CD14-positive monocyte (primary cell): ENCODE measurements around the gene MINAR1. TPM values are rescaled to one million over a fixed set of nuclear protein-coding genes. Genes with fewer than 3 reads are reported as not detected.

Experiments
- DNase-seq, 3 donors: peaks; one replicate each; pipeline ENCODE4 v3.0.0-alpha.2; 2011 to 2022
- H2AFZ ChIP-seq: 2 replicates; pipeline ENCODE4 v1.6.0; 2012; ENCODE audit warnings: mild to moderate bottlenecking, low read depth, low read length, inconsistent platforms; ENCODE audit not compliant: insufficient read depth, poor library complexity, severe bottlenecking
- H3K27ac ChIP-seq, 2 donors: 1 replicate in 1 of 2; 2 replicates in 1 of 2; pipeline ENCODE4 v1.5.1; 2012 to 2013; ENCODE audit warnings: low read length in 2 of 2, control low read depth in 1 of 2, inconsistent platforms in 1 of 2, low read depth in 1 of 2, mild to moderate bottlenecking in 1 of 2
- H3K27me3 ChIP-seq, 2 donors: one replicate each; pipeline versions ENCODE4 v1.6.0 to v1.6.1; 2011 to 2013; ENCODE audit warnings: low read length in 2 of 2; ENCODE audit not compliant: control insufficient read depth in 2 of 2, insufficient read depth in 2 of 2
- H3K36me3 ChIP-seq, 2 donors: replicated peaks in 1 of 2; 1 replicate in 1 of 2; 2 replicates in 1 of 2; pipeline versions ENCODE4 v1.5.1 to v1.6.1; 2012 to 2013; ENCODE audit warnings: low read length in 2 of 2, control low read depth in 1 of 2, inconsistent platforms in 1 of 2, mild to moderate bottlenecking in 1 of 2; ENCODE audit not compliant: insufficient read depth in 2 of 2, control insufficient read depth in 1 of 2
- H3K4me1 ChIP-seq, 2 donors: 1 replicate in 1 of 2; 2 replicates in 1 of 2; pipeline versions ENCODE4 v1.5.1 to v1.6.1; 2012 to 2013; ENCODE audit warnings: low read length in 2 of 2, control low read depth in 1 of 2, inconsistent platforms in 1 of 2, mild to moderate bottlenecking in 1 of 2, moderate library complexity in 1 of 2; ENCODE audit not compliant: insufficient read depth in 2 of 2, control insufficient read depth in 1 of 2
- H3K4me2 ChIP-seq: replicated peaks from 2 replicates; pipeline ENCODE3; 2012; ENCODE audit warnings: low read length, moderate library complexity, mild to moderate bottlenecking; ENCODE audit not compliant: poor library complexity, severe bottlenecking; ENCODE audit errors: extremely low read depth
- H3K4me3 ChIP-seq, 3 experiments: fragments of 200-600 bp in 1 of 3; sonication (generic) in 1 of 3; replicated peaks in 1 of 3; 1 replicate in 2 of 3; 2 replicates in 1 of 3; pipeline ENCODE4 v1.5.1; 2011 to 2013; ENCODE audit warnings: low read length in 3 of 3, mild to moderate bottlenecking in 3 of 3, control low read depth in 2 of 3, low read depth in 2 of 3, inconsistent platforms in 1 of 3, moderate library complexity in 1 of 3
- H3K79me2 ChIP-seq: 2 replicates; pipeline ENCODE4 v1.6.0; 2012; ENCODE audit warnings: mild to moderate bottlenecking, control low read depth, inconsistent platforms, low read length, moderate library complexity; ENCODE audit not compliant: insufficient read depth
- H3K9ac ChIP-seq: 2 replicates; pipeline ENCODE4 v1.6.0; 2017; ENCODE audit warnings: low read length, mild to moderate bottlenecking; ENCODE audit not compliant: insufficient read depth, poor library complexity, severe bottlenecking
- H3K9me3 ChIP-seq, 2 donors: replicated peaks in 1 of 2; 1 replicate in 1 of 2; 2 replicates in 1 of 2; pipeline versions ENCODE4 v1.5.1 to v1.6.1; 2012 to 2013; ENCODE audit warnings: low read length in 2 of 2, control low read depth in 1 of 2; ENCODE audit not compliant: control insufficient read depth in 1 of 2, insufficient read depth in 1 of 2
- H4K20me1 ChIP-seq: 2 replicates; pipeline ENCODE4 v1.6.0; 2012; ENCODE audit warnings: mild to moderate bottlenecking, low read length, control low read depth, moderate library complexity; ENCODE audit not compliant: insufficient read depth
- H3K27ac Mint-ChIP-seq, 7 donors: one replicate each; pipeline ENCODE4 v1.8.0; 2020; ENCODE audit warnings: mild to moderate bottlenecking in 7 of 7, mixed read lengths in 7 of 7, moderate library complexity in 6 of 7, inconsistent platforms in 2 of 7
- H3K27me3 Mint-ChIP-seq, 3 donors: one replicate each; pipeline ENCODE4 v1.8.0; 2021 to 2022; ENCODE audit warnings: low read depth in 3 of 3, mild to moderate bottlenecking in 3 of 3, mixed read lengths in 3 of 3, moderate library complexity in 3 of 3, inconsistent platforms in 1 of 3
- H3K36me3 Mint-ChIP-seq, 2 donors: one replicate each; pipeline ENCODE4 v1.8.0; 2020; ENCODE audit warnings: mixed read lengths in 2 of 2, inconsistent platforms in 1 of 2, mild to moderate bottlenecking in 1 of 2
- H3K4me1 Mint-ChIP-seq: one replicate; pipeline ENCODE4 v1.8.0; 2020; ENCODE audit warnings: mild to moderate bottlenecking, mixed read lengths
- H3K4me3 Mint-ChIP-seq, 2 donors: one replicate each; pipeline ENCODE4 v1.8.0; 2020; ENCODE audit warnings: mild to moderate bottlenecking in 2 of 2, mixed read lengths in 2 of 2, moderate library complexity in 1 of 2
- H3K9me3 Mint-ChIP-seq, 7 donors: one replicate each; pipeline ENCODE4 v1.8.0; 2020 to 2022; ENCODE audit warnings: mixed read lengths in 7 of 7, mild to moderate bottlenecking in 6 of 7, moderate library complexity in 6 of 7, inconsistent platforms in 2 of 7
- WGBS: methylation state at CpG from one replicate; pipeline ENCODE4 v1.1.5; 2013; ENCODE audit warnings: missing lambda C conversion rate; ENCODE audit not compliant: insufficient coverage; 5-methylcytosine and 5-hydroxymethylcytosine counted together
- intact Hi-C, 2 donors: fragments of 100-400 bp; cut with micrococcal nuclease; formaldehyde crosslinking; loops; one replicate each; pipeline versions ENCODE4 v1.15.0 to v1.15.1; 2023
- polyA plus RNA-seq, 3 donors: library from polyadenylated mRNA; depleted of rRNA in 1 of 3; unstranded in 2 of 3; stranded (reverse) in 1 of 3; fragments of 300-500 nt in 2 of 3; fragments of >200 nt in 1 of 3; fragmentation: Illumina TruSeq in 2 of 3; gene quantifications; 1 replicate in 2 of 3; 2 replicates in 1 of 3; pipeline ENCODE4 v1.2.3, GENCODE V29; 2012 to 2021
- TF ChIP-seq, protein P1 (sequence below): fragments of 200-600 bp; IDR thresholded peaks from one replicate; pipeline ENCODE4 v1.8.0; 2022; ENCODE audit warnings: antibody characterized with exemption, mild to moderate bottlenecking

The MINAR1 gene
- polyA plus RNA-seq, 3 donors = 0.04 to 0.19 TPM; not detected in 1

GRCh38 chr15:79412010-79412409 is 20.1 kb upstream of the MINAR1 start:
- Histone ChIP-seq H3K79me2 (no peaks in the 10 kb centered on the region), H3K4me3 (no peak overlapping the region), H3K27ac (no peak overlapping the region), H3K36me3 (no peaks in the 10 kb centered on the region), H3K4me2 (no peak overlapping the region), H2AFZ (no peak overlapping the region), H3K9me3 (no peaks in the 10 kb centered on the region), H4K20me1 (no peaks in the 10 kb centered on the region), H3K27me3 (no peaks in the 10 kb centered on the region), H3K9ac (no peak overlapping the region), H3K4me1 (no peaks in the 10 kb centered on the region)
- no peak for DNase-seq
- H3K4me1 Mint-ChIP-seq = peaks cover 3% of the 10 kb centered on the region
- H3K4me3 Mint-ChIP-seq = no peak overlapping the region
- intact Hi-C loops = no loop called here
- H3K27me3 Mint-ChIP-seq = peaks cover 0 to 1% (median 0%) of the 10 kb centered on the region in 3 donors
- TF ChIP-seq, protein P1, sequence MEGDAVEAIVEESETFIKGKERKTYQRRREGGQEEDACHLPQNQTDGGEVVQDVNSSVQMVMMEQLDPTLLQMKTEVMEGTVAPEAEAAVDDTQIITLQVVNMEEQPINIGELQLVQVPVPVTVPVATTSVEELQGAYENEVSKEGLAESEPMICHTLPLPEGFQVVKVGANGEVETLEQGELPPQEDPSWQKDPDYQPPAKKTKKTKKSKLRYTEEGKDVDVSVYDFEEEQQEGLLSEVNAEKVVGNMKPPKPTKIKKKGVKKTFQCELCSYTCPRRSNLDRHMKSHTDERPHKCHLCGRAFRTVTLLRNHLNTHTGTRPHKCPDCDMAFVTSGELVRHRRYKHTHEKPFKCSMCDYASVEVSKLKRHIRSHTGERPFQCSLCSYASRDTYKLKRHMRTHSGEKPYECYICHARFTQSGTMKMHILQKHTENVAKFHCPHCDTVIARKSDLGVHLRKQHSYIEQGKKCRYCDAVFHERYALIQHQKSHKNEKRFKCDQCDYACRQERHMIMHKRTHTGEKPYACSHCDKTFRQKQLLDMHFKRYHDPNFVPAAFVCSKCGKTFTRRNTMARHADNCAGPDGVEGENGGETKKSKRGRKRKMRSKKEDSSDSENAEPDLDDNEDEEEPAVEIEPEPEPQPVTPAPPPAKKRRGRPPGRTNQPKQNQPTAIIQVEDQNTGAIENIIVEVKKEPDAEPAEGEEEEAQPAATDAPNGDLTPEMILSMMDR = no peak
- H3K36me3 Mint-ChIP-seq = peaks cover 4 to 5% of the 10 kb centered on the region in 2 donors
- WGBS = 66% methylated on average over 3 of the region's 3 CpGs
- no peaks in the 10 kb centered on the region for H3K9me3 Mint-ChIP-seq
- no peak overlapping the region for H3K27ac Mint-ChIP-seq

- peaks cover 0 to 1% (median 0%) of the 10 kb centered on the region in 3 donors for H3K27me3 Mint-ChIP-seq
- no peaks in the 10 kb centered on the region for H3K9me3 ChIP-seq
- no peak overlapping the region for H3K27ac ChIP-seq
- H3K4me3 ChIP-seq = no peak overlapping the region
- no peaks in the 10 kb centered on the region for H3K4me1 ChIP-seq
- H3K79me2 ChIP-seq = no peaks in the 10 kb centered on the region
- H3K36me3 ChIP-seq = no peaks in the 10 kb centered on the region
- no peak overlapping the region for H3K27ac Mint-ChIP-seq
- WGBS = 98% methylated on average over 6 of the region's 6 CpGs
- H3K36me3 Mint-ChIP-seq = peaks cover 4 to 5% of the 10 kb centered on the region in 2 donors
- peaks cover 3% of the 10 kb centered on the region for H3K4me1 Mint-ChIP-seq
- no peak overlapping the region for H3K4me2 ChIP-seq
- H2AFZ ChIP-seq = no peak overlapping the region
- TF ChIP-seq, protein P1 = no peak
- no peaks in the 10 kb centered on the region for H3K27me3 ChIP-seq
- no peaks in the 10 kb centered on the region for H3K9me3 Mint-ChIP-seq
- H3K4me3 Mint-ChIP-seq = no peak overlapping the region
- no peak for DNase-seq
- H3K9ac ChIP-seq = no peak overlapping the region
- H4K20me1 ChIP-seq = no peaks in the 10 kb centered on the region
- intact Hi-C loops = no loop called here
These were observed 19.7 kb upstream of the MINAR1 start for GRCh38 chr15:79412429-79412828.
